SJCRH30 (cell line): ENCODE results near the gene ICAM3. TPM values are rescaled to one million over a fixed set of nuclear protein-coding genes. Genes with fewer than 3 reads are reported as not detected.
A peak's percentile ranks its signal among the peaks of the same experiment; 100 is the strongest.
"Not testable (repeated sequence)": the region's sequence is repeated elsewhere in the genome, so short reads cannot be mapped to it uniquely, and the experiment has no call there.

Experiments used
- DNase-seq, 2 experiments: peaks; one replicate each; pipeline ENCODE4 v3.0.0-alpha.2; 2015 to 2020
- H3K27ac ChIP-seq: fragments of 250-450 bp; sonication (Bioruptor Pico); 2 replicates; pipeline ENCODE4 v1.5.1; 2020; ENCODE audit warnings: mild to moderate bottlenecking, moderate library complexity
- H3K27me3 ChIP-seq: fragments of 250-450 bp; sonication (Bioruptor Pico); 2 replicates; pipeline ENCODE4 v1.5.1; 2020; ENCODE audit warnings: mild to moderate bottlenecking, moderate library complexity
- H3K36me3 ChIP-seq: fragments of 250-450 bp; sonication (Bioruptor Pico); 2 replicates; pipeline ENCODE4 v1.5.1; 2020; ENCODE audit warnings: mild to moderate bottlenecking, moderate library complexity
- H3K4me1 ChIP-seq: fragments of 250-450 bp; sonication (Bioruptor Pico); 2 replicates; pipeline ENCODE4 v1.5.1; 2020; ENCODE audit warnings: mild to moderate bottlenecking, moderate library complexity
- H3K4me3 ChIP-seq: fragments of 250-450 bp; sonication (Bioruptor Pico); 2 replicates; pipeline ENCODE4 v1.5.1; 2020; ENCODE audit warnings: mild to moderate bottlenecking, moderate library complexity
- H3K9me3 ChIP-seq: fragments of 250-450 bp; sonication (Bioruptor Pico); replicated peaks from 2 replicates; pipeline ENCODE4 v1.5.1; 2020; ENCODE audit warnings: mild to moderate bottlenecking, moderate library complexity
- total RNA-seq: library from RNA; depleted of rRNA; stranded (reverse); fragments of >200 nt; shearing (Covaris generic); gene quantifications from 2 replicates; pipeline ENCODE4 v1.2.3, GENCODE V29; 2014

ICAM3 gene
- total RNA-seq, 1 experiment from 2014 or later, result 2.8 TPM

DNA sequence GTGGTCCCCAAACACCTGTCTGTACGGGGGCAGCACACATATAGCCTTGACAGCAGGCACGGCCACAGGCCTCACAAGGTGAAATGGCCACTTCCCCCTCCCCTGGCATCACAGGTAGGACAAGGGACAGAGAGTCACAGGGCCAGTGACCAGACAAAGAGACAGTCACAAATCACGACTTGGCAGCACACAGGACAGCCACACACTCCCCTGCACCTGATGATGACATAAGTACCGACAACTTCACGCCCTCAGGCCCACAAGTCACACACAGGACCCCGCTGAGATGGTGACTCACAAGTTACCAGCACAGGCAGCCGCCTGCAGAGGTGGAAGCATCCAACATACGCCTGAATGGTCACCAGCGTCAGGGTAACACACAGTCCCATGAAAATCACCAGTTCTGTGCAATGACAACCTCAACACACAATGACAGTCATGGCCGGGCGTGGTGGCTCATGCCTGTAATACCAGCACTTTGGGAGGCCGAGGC is 24.4 kb upstream of the ICAM3 start:
- no peak for DNase-seq
- peaks cover 23% of the 10 kb centered on the region for H3K36me3 ChIP-seq
- H3K9me3 ChIP-seq, result no peaks in the 10 kb centered on the region
- no peak overlapping the region for H3K4me3 ChIP-seq
- H3K27me3 ChIP-seq, result no peaks in the 10 kb centered on the region
- no peak overlapping the region for H3K27ac ChIP-seq
- no peaks in the 10 kb centered on the region for H3K4me1 ChIP-seq

DNA sequence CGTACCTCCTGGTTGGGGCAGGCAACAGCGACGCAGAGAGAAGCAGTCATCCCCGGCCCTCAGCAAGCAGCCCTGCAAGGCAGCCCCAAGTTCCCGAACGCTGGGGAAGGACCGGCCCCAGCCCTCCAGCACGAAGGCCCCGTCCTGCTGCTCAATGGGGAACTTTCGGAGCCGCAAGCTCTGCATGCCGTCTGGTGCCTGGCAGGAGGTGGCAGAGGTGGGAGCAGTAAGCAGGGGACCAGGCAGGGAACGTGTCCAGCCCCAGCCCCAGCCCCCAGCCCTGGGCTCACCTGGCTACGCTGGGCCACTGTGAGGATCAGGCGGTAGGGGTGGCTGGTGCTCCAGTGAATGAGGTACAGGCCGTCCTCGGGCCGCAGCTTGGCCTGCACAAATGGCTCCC is 22.8 kb upstream of the ICAM3 start:
- Histone ChIP-seq H3K4me1 (no peaks in the 10 kb centered on the region), H3K27me3 (no peaks in the 10 kb centered on the region), H3K9me3 (no peaks in the 10 kb centered on the region), H3K27ac (no peak overlapping the region), H3K4me3 (no peak overlapping the region), H3K36me3 (peaks cover 15% of the 10 kb centered on the region)
- no peak for DNase-seq

DNA sequence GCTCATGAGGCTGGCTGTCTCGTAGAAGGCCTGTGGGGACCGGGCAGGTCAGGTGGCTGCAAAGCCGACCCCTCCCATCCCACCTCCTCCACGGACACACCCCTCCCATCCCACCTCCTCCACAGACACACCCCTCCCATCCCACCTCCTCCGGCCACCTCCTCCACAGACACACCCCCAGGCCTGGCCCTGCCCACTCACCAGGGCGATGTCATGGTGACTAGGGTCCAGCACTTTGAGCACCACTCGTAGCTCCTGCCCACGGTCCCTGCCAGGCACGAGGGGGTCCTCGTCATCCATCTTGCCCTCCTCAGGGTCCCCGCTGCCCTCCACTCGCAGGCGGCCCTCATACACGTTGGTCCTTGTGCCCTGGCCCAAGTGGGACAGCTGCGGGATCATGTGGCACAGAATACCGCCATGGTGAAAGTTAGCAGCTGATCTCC is 22.2 kb upstream of the ICAM3 start:
- Histone ChIP-seq H3K9me3 (no peaks in the 10 kb centered on the region), H3K4me1 (no peaks in the 10 kb centered on the region), H3K4me3 (no peak overlapping the region), H3K27ac (no peak overlapping the region), H3K27me3 (no peaks in the 10 kb centered on the region), H3K36me3 (peaks cover 10% of the 10 kb centered on the region; the same call in 1 of the 2 replicates)
- no peak for DNase-seq

DNA sequence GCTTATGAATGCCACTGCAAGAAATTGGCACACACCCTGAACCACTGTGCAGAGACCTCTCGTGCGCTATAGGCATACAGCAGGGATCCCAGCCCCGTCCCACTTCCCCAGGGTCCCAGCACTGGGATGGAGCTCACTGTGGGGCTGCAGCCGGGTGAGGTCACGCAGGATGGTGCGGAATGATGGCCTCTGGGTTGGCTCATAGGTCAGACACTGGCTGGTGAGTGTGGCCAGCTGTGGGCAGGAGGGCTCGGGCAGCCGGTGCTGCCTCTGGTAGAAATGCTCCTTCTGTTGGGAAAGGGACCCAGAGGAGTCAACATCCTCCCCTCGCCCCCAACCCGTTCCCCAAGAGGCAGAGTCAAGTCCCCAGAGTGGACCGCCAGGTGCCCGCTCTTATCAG is 17.0 kb upstream of the ICAM3 start:
- no peaks in the 10 kb centered on the region for H3K9me3 ChIP-seq
- H3K27ac ChIP-seq, result no peak overlapping the region
- no peaks in the 10 kb centered on the region for H3K27me3 ChIP-seq
- H3K4me3 ChIP-seq, result no peak overlapping the region
- no peaks in the 10 kb centered on the region for H3K4me1 ChIP-seq
- no peak for DNase-seq
- H3K36me3 ChIP-seq, result peaks cover 16% of the 10 kb centered on the region

DNA sequence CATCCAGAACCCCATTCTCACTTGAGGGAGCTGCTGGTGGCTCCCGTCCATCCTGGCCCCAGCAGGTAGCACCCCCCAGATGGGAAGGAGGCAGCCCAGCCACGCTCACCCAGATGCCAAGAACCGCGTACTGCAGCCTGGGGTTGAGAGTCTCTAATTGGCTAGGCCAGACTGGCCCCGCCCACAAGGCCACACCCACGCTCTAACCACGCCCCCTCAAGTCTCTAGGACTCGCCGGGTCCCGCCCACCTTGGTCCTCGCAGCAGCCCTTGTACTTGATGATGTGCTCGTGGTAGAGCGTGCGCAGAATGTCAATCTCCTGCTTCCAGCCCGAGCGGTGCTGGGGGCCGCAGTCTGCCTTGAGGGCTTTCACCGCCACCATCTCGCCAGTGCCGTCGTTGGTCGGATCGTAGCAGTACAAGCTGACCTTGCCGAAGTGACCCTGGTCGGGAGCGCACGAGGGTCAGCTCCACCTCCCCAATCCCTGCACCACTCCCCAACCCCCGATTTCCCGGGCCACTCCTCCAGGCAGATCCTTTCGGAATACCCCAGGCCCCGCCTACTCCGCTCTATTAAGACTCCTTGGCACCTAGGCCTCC is 14.5 kb upstream of the ICAM3 start:
- peak; percentile 31 to 40 for DNase-seq
- Histone ChIP-seq H3K36me3 (peaks cover 11% of the 10 kb centered on the region), H3K9me3 (no peaks in the 10 kb centered on the region), H3K4me1 (no peaks in the 10 kb centered on the region), H3K27ac (no peak overlapping the region), H3K27me3 (no peaks in the 10 kb centered on the region), H3K4me3 (no peak overlapping the region)

DNA sequence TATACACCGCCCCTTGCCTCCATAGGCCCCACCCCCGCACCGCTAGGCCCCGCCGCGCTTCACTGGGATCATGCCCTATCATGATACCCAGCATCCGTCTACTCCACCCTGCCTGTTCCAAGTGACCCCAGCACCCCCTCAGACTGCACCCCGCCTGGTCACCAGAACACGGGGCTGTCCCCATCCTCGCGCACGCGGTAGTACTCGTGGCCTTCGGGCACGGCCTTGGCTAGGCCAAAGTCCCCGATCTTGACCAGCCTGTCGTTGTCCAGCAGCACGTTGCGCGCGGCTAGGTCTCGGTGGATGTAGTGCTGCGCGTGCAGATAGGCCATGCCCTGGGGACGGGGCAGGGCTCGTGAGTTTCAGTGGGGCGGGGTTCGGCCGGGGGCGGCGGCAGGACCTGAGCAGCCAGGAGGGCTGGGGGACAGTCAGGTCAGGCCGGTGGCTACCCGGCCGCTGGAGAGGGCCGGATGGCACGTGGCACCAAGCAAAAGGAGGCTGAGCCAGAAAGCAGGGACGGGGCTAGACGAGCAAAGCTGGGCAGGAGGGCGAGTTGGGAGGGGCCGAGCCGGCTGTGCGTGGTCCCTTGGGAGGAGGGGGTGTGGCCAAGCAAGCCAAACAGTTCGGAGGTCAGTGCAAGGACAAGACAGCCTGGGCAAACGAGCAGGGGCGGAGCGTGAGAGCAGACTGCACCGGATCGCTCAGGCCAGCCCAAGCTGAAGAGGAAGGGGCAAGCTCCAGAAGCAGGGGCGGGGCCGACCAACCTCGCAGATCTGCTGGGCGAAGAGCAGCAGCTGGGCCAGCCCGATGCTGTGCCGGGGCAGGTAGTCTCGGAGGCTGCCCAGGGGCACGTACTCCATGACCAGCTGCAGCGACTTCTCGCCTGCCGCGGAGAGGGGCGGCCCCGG is 13.6 kb upstream of the ICAM3 start:
- H3K4me1 ChIP-seq, result no peaks in the 10 kb centered on the region
- no peak overlapping the region for H3K27ac ChIP-seq
- H3K4me3 ChIP-seq, result no peak overlapping the region
- DNase-seq, result no peak
- peaks cover 11% of the 10 kb centered on the region for H3K36me3 ChIP-seq
- H3K9me3 ChIP-seq, result no peaks in the 10 kb centered on the region
- H3K27me3 ChIP-seq, result no peaks in the 10 kb centered on the region

DNA sequence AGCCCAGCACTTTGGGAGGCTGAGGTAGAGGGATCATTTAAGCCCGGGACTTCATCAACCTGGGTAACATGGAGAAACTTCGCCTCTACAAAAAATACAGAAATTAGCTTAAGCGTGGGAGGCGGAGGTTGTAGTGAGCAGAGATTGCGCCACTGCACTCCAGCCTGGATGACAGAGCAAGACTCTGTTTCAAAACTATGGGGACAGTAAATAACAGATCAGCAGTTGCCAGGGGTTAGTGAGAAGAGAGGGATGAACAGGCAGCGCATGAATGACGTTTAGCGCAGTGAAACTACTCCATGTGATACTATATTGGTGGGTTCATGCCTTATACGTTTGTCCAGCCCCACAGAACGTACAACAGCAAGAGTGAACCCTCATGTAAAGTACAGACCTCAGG is 7.1 kb upstream of the ICAM3 start:
- Histone ChIP-seq H3K27ac (no peak overlapping the region), H3K4me1 (no peaks in the 10 kb centered on the region), H3K36me3 (no peaks in the 10 kb centered on the region; the same call in 1 of the 2 replicates), H3K27me3 (no peaks in the 10 kb centered on the region), H3K9me3 (no peaks in the 10 kb centered on the region), H3K4me3 (no peak overlapping the region)
- no peak for DNase-seq

DNA sequence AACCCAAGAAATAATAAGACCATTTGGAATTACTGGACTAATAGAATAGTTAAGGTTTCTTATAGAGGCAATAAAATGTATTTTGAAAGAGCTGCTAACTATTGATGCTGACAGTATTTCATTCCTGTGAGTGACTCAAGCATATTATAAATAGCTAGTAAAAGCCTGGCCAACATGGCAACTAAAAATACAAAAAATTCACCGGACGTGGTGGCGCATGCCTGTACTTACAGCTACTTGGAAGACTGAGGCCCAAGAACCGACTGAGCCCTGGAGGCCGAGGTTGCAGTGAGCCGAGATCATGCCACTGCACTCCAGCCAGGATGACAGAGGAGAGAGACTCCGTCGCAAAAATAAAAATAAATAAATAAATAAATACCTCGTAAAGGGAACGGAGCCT is 5.4 kb upstream of the ICAM3 start:
- Histone ChIP-seq H3K36me3 (no peaks in the 10 kb centered on the region), H3K9me3 (no peaks in the 10 kb centered on the region), H3K27me3 (no peaks in the 10 kb centered on the region), H3K27ac (no peak overlapping the region), H3K4me1 (no peaks in the 10 kb centered on the region), H3K4me3 (no peak overlapping the region)
- DNase-seq, result no peak

DNA sequence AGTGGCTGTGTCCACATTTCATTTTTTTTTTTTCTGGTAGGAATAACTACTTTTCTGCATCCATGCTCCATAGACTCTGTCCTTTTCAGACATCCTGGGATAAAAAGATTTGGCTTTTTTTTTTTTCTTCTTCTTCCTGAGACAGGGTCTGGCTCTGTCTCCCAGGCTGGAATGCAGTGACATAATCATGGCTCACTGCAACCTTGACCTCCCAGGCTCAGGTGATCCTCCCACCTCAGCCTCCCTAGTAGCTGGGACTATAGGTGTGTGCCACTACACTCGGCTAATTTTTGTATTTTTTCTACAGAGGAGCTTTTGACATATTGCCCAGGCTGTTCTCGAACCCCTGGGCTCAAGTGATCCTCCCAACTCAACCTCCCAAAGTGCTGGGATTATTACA is 4.1 kb upstream of the ICAM3 start:
- Histone ChIP-seq H3K27me3 (no peaks in the 10 kb centered on the region), H3K4me1 (no peaks in the 10 kb centered on the region), H3K4me3 (no peak overlapping the region), H3K36me3 (no peaks in the 10 kb centered on the region), H3K9me3 (no peaks in the 10 kb centered on the region), H3K27ac (no peak overlapping the region)
- no peak for DNase-seq

DNA sequence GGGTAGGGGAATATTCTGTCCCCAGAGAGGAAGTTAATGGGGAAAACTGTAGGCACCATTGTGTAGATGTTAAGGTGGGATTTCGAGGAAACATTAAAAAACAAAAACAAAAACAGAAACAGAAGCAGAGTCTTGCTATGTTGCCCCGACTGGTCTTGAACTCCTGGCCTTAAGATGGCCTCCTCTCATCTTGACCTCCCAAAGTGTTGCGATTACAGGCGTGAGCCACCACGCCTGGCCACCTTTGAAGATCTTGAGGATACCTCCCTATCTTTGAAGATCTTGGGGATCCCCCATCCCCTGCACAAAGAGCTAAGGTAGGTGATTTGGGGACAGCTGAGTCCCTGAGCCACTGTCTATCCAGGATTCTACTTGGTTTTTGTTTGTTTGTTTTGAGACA is 553 bp upstream of the ICAM3 start:
- DNase-seq, result no peak
- no peaks in the 10 kb centered on the region for H3K4me1 ChIP-seq
- no peaks in the 10 kb centered on the region for H3K9me3 ChIP-seq
- no peaks in the 10 kb centered on the region for H3K36me3 ChIP-seq
- H3K4me3 ChIP-seq, result no peak overlapping the region
- no peaks in the 10 kb centered on the region for H3K27me3 ChIP-seq
- no peak overlapping the region for H3K27ac ChIP-seq

DNA sequence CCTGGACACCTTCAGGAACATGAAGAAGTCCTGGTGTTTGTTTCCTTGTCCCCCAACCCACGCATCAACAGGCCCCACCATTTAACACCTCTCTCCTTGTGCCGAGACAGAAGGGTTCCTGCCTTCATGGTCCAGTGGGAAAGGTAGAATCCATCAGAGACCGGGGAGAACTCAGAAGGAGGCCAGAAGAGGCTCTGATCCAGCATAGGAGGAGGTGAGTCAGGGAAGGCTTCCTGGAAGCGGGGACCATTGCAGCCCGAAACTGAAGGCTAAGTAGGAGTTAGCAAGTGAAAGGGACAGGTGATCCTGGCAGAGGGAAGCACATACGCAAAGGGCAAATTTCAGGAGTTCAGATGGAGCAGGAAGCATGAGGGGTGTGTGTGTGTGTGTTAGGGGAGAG is 484 bp downstream of the ICAM3 start:
- no peaks in the 10 kb centered on the region for H3K36me3 ChIP-seq
- H3K4me1 ChIP-seq, result no peaks in the 10 kb centered on the region
- H3K27me3 ChIP-seq, result no peaks in the 10 kb centered on the region
- no peak overlapping the region for H3K27ac ChIP-seq
- no peak for DNase-seq
- H3K4me3 ChIP-seq, result no peak overlapping the region
- H3K9me3 ChIP-seq, result no peaks in the 10 kb centered on the region

DNA sequence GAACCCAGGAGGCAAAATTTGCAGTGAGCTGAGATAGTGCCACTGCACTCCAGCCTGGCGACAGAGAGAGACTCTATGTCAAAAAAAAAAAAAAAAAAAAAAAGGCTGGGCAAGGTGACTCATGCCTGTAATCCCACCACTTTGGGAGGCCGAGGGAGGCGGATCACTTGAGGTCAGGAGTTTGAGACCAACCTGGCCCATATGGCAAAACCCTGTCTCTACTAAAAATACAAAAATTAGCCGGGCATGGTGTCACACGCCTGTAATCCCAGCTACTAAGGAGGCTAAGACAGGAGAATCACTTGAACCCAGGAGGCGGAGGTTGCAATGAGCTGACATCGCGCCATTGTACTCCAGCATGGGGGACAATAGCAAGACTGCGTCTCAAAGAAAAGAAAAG is 2.7 kb downstream of the ICAM3 start:
- H3K27me3 ChIP-seq, H3K36me3 ChIP-seq, H3K4me1 ChIP-seq, H3K4me3 ChIP-seq, H3K27ac ChIP-seq, H3K9me3 ChIP-seq, DNase-seq: not testable (repeated sequence)

DNA sequence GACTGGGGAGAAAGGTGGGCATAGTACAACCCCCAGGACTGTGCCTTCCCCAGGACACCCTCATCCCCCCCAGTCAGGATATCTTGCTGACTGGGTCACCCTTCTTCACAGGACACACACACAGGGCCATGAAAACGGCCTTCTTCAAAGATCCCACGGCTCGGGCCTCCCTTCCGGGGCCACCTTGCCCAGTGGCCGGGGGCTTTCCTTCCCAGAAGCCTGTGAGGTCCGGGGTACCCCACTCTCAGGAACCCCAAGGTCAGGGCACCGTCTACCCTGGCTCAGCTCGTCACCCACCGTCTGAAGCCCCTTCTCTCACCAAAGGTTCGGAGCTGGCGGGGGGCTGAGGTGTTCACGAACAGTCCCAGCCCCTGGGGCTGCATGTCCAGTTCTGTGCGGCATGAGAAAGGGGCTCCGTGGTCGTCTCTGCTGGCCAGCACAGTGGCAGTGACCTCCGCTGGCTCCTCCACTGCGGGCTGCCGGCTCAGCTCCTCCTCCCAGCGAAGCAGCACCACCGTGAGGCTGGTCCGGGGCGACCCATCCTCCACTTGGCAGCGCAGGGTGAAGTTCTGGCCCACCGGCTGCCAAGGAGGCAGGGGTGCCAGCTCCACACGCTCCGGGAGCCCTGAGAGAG is 4.0 kb downstream of the ICAM3 start:
- H3K36me3 ChIP-seq, result no peaks in the 10 kb centered on the region
- H3K27ac ChIP-seq, result no peak overlapping the region
- H3K4me3 ChIP-seq, result no peak overlapping the region
- H3K27me3 ChIP-seq, result no peaks in the 10 kb centered on the region
- no peaks in the 10 kb centered on the region for H3K9me3 ChIP-seq
- no peaks in the 10 kb centered on the region for H3K4me1 ChIP-seq
- DNase-seq, result no peak

DNA sequence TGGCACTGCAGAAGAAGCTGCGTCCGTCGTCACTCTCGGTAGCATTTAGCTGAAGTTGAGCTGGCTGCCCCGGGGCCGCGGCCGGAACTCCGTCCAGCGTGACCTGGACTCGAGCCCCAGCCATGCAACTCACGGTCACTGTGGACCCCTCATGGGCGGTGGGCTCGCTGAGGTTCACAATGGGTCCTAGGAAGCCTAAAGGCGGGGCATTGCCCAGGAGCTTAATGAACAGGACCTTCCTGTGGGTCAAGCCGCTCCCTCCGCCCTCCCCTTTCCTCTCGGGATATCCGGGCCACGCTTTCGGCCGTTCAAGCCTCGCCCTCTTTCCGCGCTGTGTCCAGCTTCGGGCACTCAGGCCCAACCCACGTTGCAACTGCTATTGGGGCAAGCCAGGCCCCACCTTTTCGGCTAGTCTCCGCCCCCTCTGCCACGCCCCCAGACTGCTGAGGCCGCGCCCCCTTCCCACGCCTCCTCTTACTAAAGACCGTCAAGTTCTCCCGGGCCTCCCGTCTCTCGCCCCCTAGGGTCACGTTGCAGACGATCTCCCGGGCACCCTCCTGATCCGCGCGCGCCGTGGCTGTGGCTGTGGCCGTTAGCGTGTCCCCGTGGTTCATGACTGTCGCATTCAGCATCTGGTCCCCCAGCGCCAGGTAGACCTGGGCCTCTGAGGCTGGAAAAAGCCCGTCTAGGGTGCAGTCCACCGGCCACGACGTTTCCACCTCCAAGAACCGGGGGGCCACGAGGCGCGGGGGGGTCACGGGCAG is 4.7 kb downstream of the ICAM3 start:
- H3K27ac ChIP-seq, result no peak overlapping the region
- H3K4me1 ChIP-seq, result no peaks in the 10 kb centered on the region
- H3K9me3 ChIP-seq, result no peaks in the 10 kb centered on the region
- H3K36me3 ChIP-seq, result peaks cover 5% of the 10 kb centered on the region
- no peaks in the 10 kb centered on the region for H3K27me3 ChIP-seq
- peak overlapping the region; percentile 96 for H3K4me3 ChIP-seq
- peak; percentile 85 to 87 for DNase-seq
